Mesenchymal stem cell (in vitro differentiated cells and primary cell): Measurements from ENCODE around the gene WHRN.

Experiments used
- DNase-seq: peaks from one replicate; pipeline ENCODE4 v3.0.0-alpha.2; 2013
- H2AFZ ChIP-seq: one replicate; pipeline ENCODE4 v1.6.1; 2013; ENCODE audit warnings: low read depth, mild to moderate bottlenecking, control low read depth, inconsistent platforms, low read length, moderate library complexity
- H2AK5ac ChIP-seq: 2 replicates; pipeline ENCODE4 v1.6.1; 2013; ENCODE audit warnings: low read length, moderate library complexity, mild to moderate bottlenecking, inconsistent platforms; ENCODE audit not compliant: severe bottlenecking
- H2BK120ac ChIP-seq: one replicate; pipeline ENCODE4 v1.6.1; 2013; ENCODE audit warnings: low read depth, mild to moderate bottlenecking, inconsistent platforms, low read length, moderate library complexity
- H2BK12ac ChIP-seq, 2 experiments: one replicate each; pipeline ENCODE4 v1.6.1; 2013; ENCODE audit warnings: inconsistent platforms in 2 of 2, low read length in 2 of 2, mild to moderate bottlenecking in 2 of 2, moderate library complexity in 2 of 2, control low read depth in 1 of 2
- H2BK15ac ChIP-seq: one replicate; pipeline ENCODE4 v1.6.1; 2013; ENCODE audit warnings: mild to moderate bottlenecking, low read depth, inconsistent platforms; ENCODE audit not compliant: poor library complexity, severe bottlenecking
- H2BK5ac ChIP-seq: 2 replicates; pipeline ENCODE4 v1.6.1; 2013; ENCODE audit warnings: low read depth, mild to moderate bottlenecking, low read length, control low read depth, inconsistent platforms; ENCODE audit not compliant: poor library complexity, severe bottlenecking
- H3K14ac ChIP-seq, 2 experiments: one replicate each; pipeline ENCODE4 v1.6.1; 2013; ENCODE audit warnings: inconsistent platforms in 2 of 2, low read length in 2 of 2, control low read depth in 1 of 2, mild to moderate bottlenecking in 1 of 2, moderate library complexity in 1 of 2
- H3K18ac ChIP-seq, 2 experiments: one replicate each; pipeline ENCODE4 v1.6.1; 2013; ENCODE audit warnings: inconsistent platforms in 2 of 2, low read length in 2 of 2, control low read depth in 1 of 2, low read depth in 1 of 2, mild to moderate bottlenecking in 1 of 2
- H3K23ac ChIP-seq, 2 experiments: one replicate each; pipeline ENCODE4 v1.6.1; 2013; ENCODE audit warnings: inconsistent platforms in 2 of 2, low read length in 2 of 2, mild to moderate bottlenecking in 2 of 2, moderate library complexity in 2 of 2, control low read depth in 1 of 2
- H3K27ac ChIP-seq: 2 replicates; pipeline ENCODE4 v1.5.1; 2013; ENCODE audit warnings: mild to moderate bottlenecking, moderate library complexity, low read length, control low read depth, inconsistent platforms; ENCODE audit not compliant: poor library complexity, severe bottlenecking
- H3K27me3 ChIP-seq, 2 experiments: 2 replicates each; pipeline versions ENCODE4 v1.6.1 to v1.7.0; 2013; ENCODE audit warnings: low read length in 2 of 2, mild to moderate bottlenecking in 2 of 2, moderate library complexity in 2 of 2, control low read depth in 1 of 2, inconsistent platforms in 1 of 2; ENCODE audit not compliant: control insufficient read depth in 1 of 2, insufficient read depth in 1 of 2
- H3K36me3 ChIP-seq, 2 experiments: 2 replicates each; pipeline versions ENCODE4 v1.6.1 to v1.7.0; 2013; ENCODE audit warnings: low read length in 2 of 2, control low read depth in 1 of 2, inconsistent platforms in 1 of 2, low read depth in 1 of 2, mild to moderate bottlenecking in 1 of 2; ENCODE audit not compliant: insufficient read depth in 2 of 2, control insufficient read depth in 1 of 2
- H3K4ac ChIP-seq, 2 experiments: one replicate each; pipeline ENCODE4 v1.6.1; 2013; ENCODE audit warnings: inconsistent platforms in 2 of 2, low read length in 2 of 2, mild to moderate bottlenecking in 2 of 2, moderate library complexity in 2 of 2, control low read depth in 1 of 2, low read depth in 1 of 2
- H3K4me1 ChIP-seq: 2 replicates; pipeline ENCODE4 v1.6.1; 2013; ENCODE audit warnings: low read depth, low read length, control low read depth; ENCODE audit not compliant: control insufficient read depth, insufficient read depth
- H3K4me2 ChIP-seq: 2 replicates; pipeline ENCODE4 v1.6.1; 2013; ENCODE audit warnings: low read length, mild to moderate bottlenecking, inconsistent platforms; ENCODE audit not compliant: poor library complexity, severe bottlenecking
- H3K4me3 ChIP-seq, 2 experiments: 2 replicates each; pipeline versions ENCODE4 v1.5.1 to v1.7.0; 2013; ENCODE audit warnings: low read length in 2 of 2, mild to moderate bottlenecking in 2 of 2, control low read depth in 1 of 2, low read depth in 1 of 2; ENCODE audit not compliant: insufficient read depth in 1 of 2
- H3K79me1 ChIP-seq: replicated peaks from 2 replicates; pipeline ENCODE4 v1.6.1; 2013; ENCODE audit warnings: mild to moderate bottlenecking, control low read depth, low read length, inconsistent platforms; ENCODE audit not compliant: poor library complexity, severe bottlenecking
- H3K9ac ChIP-seq: 2 replicates; pipeline ENCODE4 v1.7.0; 2013; ENCODE audit warnings: mild to moderate bottlenecking, low read length, moderate library complexity
- H3K9me3 ChIP-seq: 2 replicates; pipeline ENCODE4 v1.7.0; 2013; ENCODE audit warnings: mild to moderate bottlenecking, low read length; ENCODE audit not compliant: control insufficient read depth
- H4K8ac ChIP-seq: one replicate; pipeline ENCODE4 v1.6.1; 2013; ENCODE audit warnings: inconsistent platforms, mild to moderate bottlenecking, low read length, moderate library complexity
- H4K91ac ChIP-seq: one replicate; pipeline ENCODE4 v1.6.1; 2013; ENCODE audit warnings: mild to moderate bottlenecking, low read length, inconsistent platforms
- WGBS: methylation state at CpG from one replicate; pipeline ENCODE4 v1.1.7; 2013; ENCODE audit warnings: mixed read lengths; 5-methylcytosine and 5-hydroxymethylcytosine counted together

WHRN gene

GRCh38 chr9:114413861-114414301 is 91.4 kb downstream of the WHRN start:
- Histone ChIP-seq H2BK15ac (no peak overlapping the region), H4K91ac (no peak overlapping the region), H3K9me3 (no peaks in the 10 kb centered on the region), H3K4ac (no peak overlapping the region), H3K4me2 (no peak overlapping the region), H3K27ac (no peak overlapping the region), H2AFZ (no peak overlapping the region), H4K8ac (no peak overlapping the region), H3K14ac (no peak overlapping the region), H3K18ac (no peak overlapping the region), H3K36me3 (peaks cover 0 to 4% of the 10 kb centered on the region in 2 experiments), H3K27me3 (peaks cover 0 to 14% of the 10 kb centered on the region in 2 experiments), H2BK12ac (no peak overlapping the region), H3K9ac (peak overlapping the region; percentile 27), H2BK5ac (no peak overlapping the region), H3K79me1 (no peaks in the 10 kb centered on the region), H2BK120ac (no peak overlapping the region), H3K23ac (no peak overlapping the region), H3K4me3 (no peak overlapping the region), H3K4me1 (peaks cover 25% of the 10 kb centered on the region), H2AK5ac (no peak overlapping the region)
- DNase-seq: peak; percentile 64
- 57% methylated on average over 5 of the region's 5 CpGs for WGBS

DNA sequence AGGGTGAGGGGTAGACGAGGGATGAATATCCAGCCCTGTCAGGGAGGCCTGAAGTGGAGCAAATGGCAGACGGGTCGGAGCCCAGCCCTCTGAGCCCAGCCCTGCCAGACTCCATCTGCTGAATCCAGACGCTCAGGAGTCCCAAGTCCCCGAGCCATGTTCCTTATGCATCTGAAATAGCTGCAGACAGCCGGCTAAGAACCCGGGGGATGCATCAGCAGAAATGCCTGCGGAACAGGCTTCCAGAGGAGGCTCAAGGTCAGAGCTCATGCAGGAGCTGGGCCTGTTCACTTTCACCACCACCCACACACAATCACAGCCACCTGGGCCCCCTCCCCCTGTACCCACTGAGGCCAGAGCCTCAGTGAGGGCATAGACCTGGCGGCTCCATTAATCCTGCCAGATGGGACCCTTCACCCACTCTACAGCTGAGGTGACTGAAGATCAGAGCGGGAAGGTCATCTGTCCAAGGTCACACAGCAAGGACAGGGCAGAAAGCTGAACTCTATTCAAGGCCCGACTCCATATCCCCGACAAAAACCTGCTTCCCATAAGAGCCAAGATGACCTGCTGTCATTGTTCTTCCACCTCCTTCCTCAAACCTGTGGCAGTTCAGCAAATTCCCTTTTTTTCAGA is 93.1 kb downstream of the WHRN start:
- H2AFZ ChIP-seq: no peak overlapping the region
- H2AK5ac ChIP-seq: no peak overlapping the region
- no peaks in the 10 kb centered on the region for H3K9me3 ChIP-seq

GRCh38 chr9:114411452-114411851 is 93.8 kb downstream of the WHRN start:
- H3K14ac ChIP-seq: no peak overlapping the region
- H3K4ac ChIP-seq: no peak overlapping the region
- H3K36me3 ChIP-seq: peaks cover 0 to 11% of the 10 kb centered on the region in 2 experiments
- no peak overlapping the region for H2AK5ac ChIP-seq
- no peak overlapping the region for H4K8ac ChIP-seq
- H2BK5ac ChIP-seq: no peak overlapping the region
- H3K23ac ChIP-seq: no peak overlapping the region
- no peak overlapping the region for H2AFZ ChIP-seq
- no peak overlapping the region for H2BK120ac ChIP-seq
- no peak overlapping the region for H3K27ac ChIP-seq
- no peaks in the 10 kb centered on the region for H3K9me3 ChIP-seq
- H3K9ac ChIP-seq: no peak overlapping the region
- no peak for DNase-seq
- H4K91ac ChIP-seq: no peak overlapping the region
- no peak overlapping the region for H3K4me2 ChIP-seq
- H2BK12ac ChIP-seq: no peak overlapping the region
- no peaks in the 10 kb centered on the region for H3K79me1 ChIP-seq
- H3K4me1 ChIP-seq: peaks cover 22% of the 10 kb centered on the region
- no peak overlapping the region for H2BK15ac ChIP-seq
- 95% methylated on average over 6 of the region's 6 CpGs for WGBS
- no peak overlapping the region for H3K18ac ChIP-seq
- H3K27me3 ChIP-seq: peaks cover 0 to 22% of the 10 kb centered on the region in 2 experiments
- no peak overlapping the region for H3K4me3 ChIP-seq

More for the DNA sequence above, 93.1 kb downstream of the WHRN start:
- no peak overlapping the region for H2BK5ac ChIP-seq
- H3K27me3 ChIP-seq: peaks cover 0 to 17% of the 10 kb centered on the region in 2 experiments
- no peak overlapping the region for H2BK120ac ChIP-seq
- no peak overlapping the region for H3K9ac ChIP-seq
- H2BK15ac ChIP-seq: no peak overlapping the region
- H3K36me3 ChIP-seq: peaks cover 0 to 6% of the 10 kb centered on the region in 2 experiments
- H3K4me2 ChIP-seq: no peak overlapping the region
- no peak overlapping the region for H2BK12ac ChIP-seq
- H3K23ac ChIP-seq: no peak overlapping the region
- no peaks in the 10 kb centered on the region for H3K79me1 ChIP-seq
- H4K91ac ChIP-seq: no peak overlapping the region
- H3K14ac ChIP-seq: no peak overlapping the region
- H3K18ac ChIP-seq: no peak overlapping the region
- H3K4me3 ChIP-seq: no peak overlapping the region
- no peak overlapping the region for H3K27ac ChIP-seq
- H3K4ac ChIP-seq: no peak overlapping the region
- WGBS: 84% methylated on average over 12 of the region's 12 CpGs
- no peak for DNase-seq
- no peak overlapping the region for H4K8ac ChIP-seq
- H3K4me1 ChIP-seq: peaks cover 22% of the 10 kb centered on the region

- no peak for DNase-seq
- Histone ChIP-seq H3K79me1 (no peaks in the 10 kb centered on the region), H4K8ac (no peak overlapping the region), H4K91ac (no peak overlapping the region), H3K9ac (no peak overlapping the region), H3K14ac (no peak overlapping the region), H3K4me2 (no peak overlapping the region), H3K4me1 (peaks cover 19% of the 10 kb centered on the region), H3K9me3 (no peaks in the 10 kb centered on the region), H2BK120ac (no peak overlapping the region), H2AFZ (no peak overlapping the region), H3K18ac (no peak overlapping the region), H2BK15ac (no peak overlapping the region), H3K4me3 (no peak overlapping the region), H2BK12ac (no peak overlapping the region), H2BK5ac (no peak overlapping the region), H3K27me3 (peaks cover 0 to 22% of the 10 kb centered on the region in 2 experiments), H3K36me3 (peaks cover 0 to 17% of the 10 kb centered on the region in 2 experiments), H3K4ac (no peak overlapping the region), H3K23ac (no peak overlapping the region), H2AK5ac (no peak overlapping the region), H3K27ac (no peak overlapping the region)
- 94% methylated on average over 7 of the region's 8 CpGs for WGBS
Measured at GRCh38 chr9:114410910-114411309, 94.4 kb downstream of the WHRN start.
